Omental fat pad (tissue), 4 donors: ENCODE results near the gene RTN4RL2. TPM values are rescaled to one million over a fixed set of nuclear protein-coding genes. Genes with fewer than 3 reads are reported as not detected.

Experiments
- ATAC-seq: fragments of 150-250 bp; one replicate; pipeline ENCODE4 v1.9.1; 2016; ENCODE audit warnings: mild to moderate bottlenecking, moderate library complexity; ENCODE audit not compliant: low FRiP score
- DNase-seq: peaks from one replicate; pipeline ENCODE4 v3.0.0-alpha.2; 2019; ENCODE audit warnings: low spot score
- small RNA-seq: library from RNA; depleted of rRNA; stranded (forward); fragments of <200 nt; gene quantifications from one replicate; pipeline ENCODE3, GENCODE V24; 2016
- total RNA-seq, 4 donors: library from RNA; depleted of rRNA; stranded (reverse); fragments of >200 nt; gene quantifications; one replicate each; pipeline ENCODE4 v1.1.0, GENCODE V29; 2016
- TF ChIP-seq, protein P1 (sequence below), 3 donors: fragments of 450-650 bp; IDR thresholded peaks; one replicate each; pipeline ENCODE4 v1.5.1; 2016 to 2017; ENCODE audit warnings: antibody characterized with exemption in 3 of 3, mild to moderate bottlenecking in 3 of 3, moderate library complexity in 2 of 3

RTN4RL2 gene
- total RNA-seq, 4 donors from 2014 or later, result 0.25 to 1.4 (median 0.74) TPM; not detected in 1

DNA sequence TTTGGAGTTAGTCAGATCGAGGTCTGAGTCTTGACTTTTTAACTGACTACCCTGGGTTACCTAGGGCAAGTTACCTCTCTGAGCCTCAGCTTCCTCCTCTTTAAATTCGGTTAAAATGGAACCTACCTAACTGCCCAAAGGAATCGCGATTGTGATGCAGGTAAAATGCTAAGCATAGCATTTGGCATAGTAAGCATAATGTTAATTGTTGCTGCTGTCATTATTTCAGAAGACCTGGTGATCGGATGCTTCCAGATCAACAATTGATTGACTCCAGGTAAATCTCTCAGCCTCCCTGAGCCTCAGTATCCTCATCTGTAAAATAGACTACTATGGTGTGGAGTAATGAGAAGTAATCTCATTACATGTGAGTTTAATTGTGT, 55.7 kb downstream of the RTN4RL2 start:
- TF ChIP-seq, protein P1, sequence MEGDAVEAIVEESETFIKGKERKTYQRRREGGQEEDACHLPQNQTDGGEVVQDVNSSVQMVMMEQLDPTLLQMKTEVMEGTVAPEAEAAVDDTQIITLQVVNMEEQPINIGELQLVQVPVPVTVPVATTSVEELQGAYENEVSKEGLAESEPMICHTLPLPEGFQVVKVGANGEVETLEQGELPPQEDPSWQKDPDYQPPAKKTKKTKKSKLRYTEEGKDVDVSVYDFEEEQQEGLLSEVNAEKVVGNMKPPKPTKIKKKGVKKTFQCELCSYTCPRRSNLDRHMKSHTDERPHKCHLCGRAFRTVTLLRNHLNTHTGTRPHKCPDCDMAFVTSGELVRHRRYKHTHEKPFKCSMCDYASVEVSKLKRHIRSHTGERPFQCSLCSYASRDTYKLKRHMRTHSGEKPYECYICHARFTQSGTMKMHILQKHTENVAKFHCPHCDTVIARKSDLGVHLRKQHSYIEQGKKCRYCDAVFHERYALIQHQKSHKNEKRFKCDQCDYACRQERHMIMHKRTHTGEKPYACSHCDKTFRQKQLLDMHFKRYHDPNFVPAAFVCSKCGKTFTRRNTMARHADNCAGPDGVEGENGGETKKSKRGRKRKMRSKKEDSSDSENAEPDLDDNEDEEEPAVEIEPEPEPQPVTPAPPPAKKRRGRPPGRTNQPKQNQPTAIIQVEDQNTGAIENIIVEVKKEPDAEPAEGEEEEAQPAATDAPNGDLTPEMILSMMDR (IDR thresholded peaks at IDR 0.05), result no peak
- DNase-seq (no peak), ATAC-seq (no peak)

DNA sequence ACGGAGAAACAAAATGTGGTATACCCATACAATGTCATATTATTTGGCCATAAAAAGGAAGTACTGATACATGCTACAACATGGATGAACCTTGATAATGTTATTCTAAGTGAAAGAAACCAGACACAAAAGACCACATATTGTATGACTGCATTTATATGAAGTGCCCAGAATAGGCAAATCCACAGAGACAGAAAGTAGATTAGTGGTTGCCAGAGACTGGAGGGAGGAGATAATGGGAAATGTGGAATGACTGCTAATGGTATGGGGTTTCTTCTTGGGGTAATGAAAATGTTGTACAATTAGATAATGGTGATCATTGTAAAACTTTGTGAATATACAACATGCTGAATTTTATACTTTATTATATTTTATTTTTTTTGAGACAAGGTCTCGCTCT, 60.8 kb downstream of the RTN4RL2 start:
- DNase-seq (no peak), ATAC-seq (no peak)
- TF ChIP-seq, protein P1 (IDR thresholded peaks at IDR 0.05), result no peak

DNA sequence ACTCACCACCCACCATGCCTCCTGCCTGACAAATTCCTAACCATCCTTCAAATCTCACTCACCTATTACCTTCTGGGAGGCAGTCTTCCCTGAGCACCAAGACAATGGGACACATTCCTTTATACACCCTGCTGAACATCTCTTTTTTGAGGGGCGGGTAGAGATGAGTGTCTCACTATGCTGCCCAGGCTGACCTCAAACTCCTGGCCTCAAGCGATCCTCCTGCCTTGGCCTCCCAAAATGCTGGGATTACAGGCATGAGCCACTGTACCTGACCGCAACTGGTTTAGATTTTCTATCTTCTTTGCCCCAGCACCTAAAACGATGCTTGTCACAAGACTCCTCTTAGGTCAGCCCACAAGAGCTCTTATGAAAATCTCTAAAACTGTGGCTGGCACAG, 63.1 kb downstream of the RTN4RL2 start:
- DNase-seq (no peak), ATAC-seq (no peak)
- TF ChIP-seq, protein P1 (IDR thresholded peaks at IDR 0.05), result no peak

Small RNAs within 50 kb of the gene (small RNA-seq; reads per million reads assigned to genes)
- gene RNA5SP341, result not detected

Other genes with a start within 250 kb of the RTN4RL2 start
- 10 to 100 TPM in 1 of 4 donors, 1 to 10 TPM in 3; 1.3 to 11.2 (median 1.7) TPM for gene APLNR, start 223.3 kb upstream of the RTN4RL2 start, total RNA-seq
- gene TNKS1BP1, start 135.6 kb upstream of the RTN4RL2 start, total RNA-seq, result 100 to 1,000 TPM; 119 to 162 (median 137) TPM
- 10 to 100 TPM; 53.5 to 81.8 (median 61.2) TPM for gene SSRP1, start 124.6 kb upstream of the RTN4RL2 start, total RNA-seq
- not detected for gene P2RX3, start 122.2 kb upstream of the RTN4RL2 start, total RNA-seq
- not detected for gene PRG3, start 79.4 kb upstream of the RTN4RL2 start, total RNA-seq
- gene PRG2, start 69.9 kb upstream of the RTN4RL2 start, total RNA-seq, result 1 to 10 TPM in 1 of 4 donors, not detected in 3; 1.0 TPM
- 100 to 1,000 TPM in 3 of 4 donors, 10 to 100 TPM in 1; 73.3 to 152 (median 112) TPM for gene SLC43A3, start 33.4 kb upstream of the RTN4RL2 start, total RNA-seq
- 10 to 100 TPM; 11.5 to 40.4 (median 16.5) TPM for gene SLC43A1, start 55.2 kb downstream of the RTN4RL2 start, total RNA-seq
- gene TIMM10, start 70.2 kb downstream of the RTN4RL2 start, total RNA-seq, result 10 to 100 TPM; 42.9 to 49.0 (median 45.9) TPM
- gene SMTNL1, start 77.1 kb downstream of the RTN4RL2 start, total RNA-seq, result not detected
- gene UBE2L6, start 107.1 kb downstream of the RTN4RL2 start, total RNA-seq, result 100 to 1,000 TPM in 1 of 4 donors, 10 to 100 TPM in 3; 46.5 to 104 (median 52.6) TPM
- gene SERPING1, start 137.2 kb downstream of the RTN4RL2 start, total RNA-seq, result 1,000 to 10,000 TPM in 1 of 4 donors, 100 to 1,000 TPM in 3; 500 to 1,674 (median 892) TPM
- 1 to 10 TPM in 3 of 4 donors, under 1 TPM in 1; 0.63 to 1.8 (median 1.5) TPM for gene YPEL4, start 189.4 kb downstream of the RTN4RL2 start, total RNA-seq
- 10 to 100 TPM; 12.3 to 26.1 (median 15.7) TPM for gene CLP1, start 197.2 kb downstream of the RTN4RL2 start, total RNA-seq
- 10 to 100 TPM; 44.1 to 61.5 (median 50.7) TPM for gene ZDHHC5, start 207.6 kb downstream of the RTN4RL2 start, total RNA-seq